ENCODE results near the gene KDM4C.
"Not testable (repeated sequence)": the region's sequence is repeated elsewhere in the genome, so short reads cannot be mapped to it uniquely, and the experiment has no call there.

The KDM4C gene

GRCh38 chr9:7008411-7008810 lies 250.6 kb downstream of the KDM4C start:
- TF ChIP-seq CTCF (IDR thresholded peaks at IDR 0.05; ENCODE audit: extremely low read depth, missing control alignments) = no peak

GRCh38 chr9:7009065-7009464 lies 251.3 kb downstream of the KDM4C start:
- TF ChIP-seq CTCF (IDR thresholded peaks at IDR 0.05; ENCODE audit: extremely low read depth, missing control alignments) = no peak
- DNase-seq (ENCODE audit: low spot score) = no peak

More at GRCh38 chr9:7008411-7008810, 250.6 kb downstream of the KDM4C start:
- DNase-seq (ENCODE audit: low spot score) = no peak

GRCh38 chr9:7011395-7012067 lies 253.8 kb downstream of the KDM4C start:
- DNase-seq (ENCODE audit: low spot score) = no peak
- TF ChIP-seq CTCF (IDR thresholded peaks at IDR 0.05; ENCODE audit: extremely low read depth, missing control alignments) = no peak

- no peak for DNase-seq (ENCODE audit: low spot score)
- no peak for TF ChIP-seq CTCF (IDR thresholded peaks at IDR 0.05; ENCODE audit: extremely low read depth, missing control alignments)
Observed at GRCh38 chr9:7027996-7028395, 270.2 kb downstream of the KDM4C start.

DNA sequence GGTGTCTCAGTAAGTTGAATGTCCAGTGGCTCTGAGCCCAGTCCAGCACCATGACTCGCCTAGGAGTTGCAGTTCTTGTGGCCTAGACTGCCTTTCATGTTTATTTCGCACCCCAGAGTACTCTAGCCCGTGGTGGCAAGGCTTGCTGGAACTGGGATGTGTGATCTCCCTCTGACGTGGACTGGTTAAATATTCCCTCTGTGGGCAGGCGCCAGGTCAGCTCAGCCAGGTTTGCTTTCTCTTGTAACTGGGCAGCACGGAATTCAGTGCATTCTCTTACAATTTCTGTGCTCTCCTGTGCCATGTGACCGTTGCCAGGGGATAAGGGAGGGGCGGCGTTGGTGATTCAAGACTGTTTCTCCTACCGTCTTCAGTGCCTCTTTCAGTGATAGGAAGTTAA lies 270.8 kb downstream of the KDM4C start:
- TF ChIP-seq CTCF (IDR thresholded peaks at IDR 0.05; ENCODE audit: extremely low read depth, missing control alignments) = no peak
- no peak for DNase-seq (ENCODE audit: low spot score)

- DNase-seq (ENCODE audit: low spot score) = not testable (repeated sequence)
Observed at GRCh38 chr9:7030943-7031342, 273.2 kb downstream of the KDM4C start.

DNA sequence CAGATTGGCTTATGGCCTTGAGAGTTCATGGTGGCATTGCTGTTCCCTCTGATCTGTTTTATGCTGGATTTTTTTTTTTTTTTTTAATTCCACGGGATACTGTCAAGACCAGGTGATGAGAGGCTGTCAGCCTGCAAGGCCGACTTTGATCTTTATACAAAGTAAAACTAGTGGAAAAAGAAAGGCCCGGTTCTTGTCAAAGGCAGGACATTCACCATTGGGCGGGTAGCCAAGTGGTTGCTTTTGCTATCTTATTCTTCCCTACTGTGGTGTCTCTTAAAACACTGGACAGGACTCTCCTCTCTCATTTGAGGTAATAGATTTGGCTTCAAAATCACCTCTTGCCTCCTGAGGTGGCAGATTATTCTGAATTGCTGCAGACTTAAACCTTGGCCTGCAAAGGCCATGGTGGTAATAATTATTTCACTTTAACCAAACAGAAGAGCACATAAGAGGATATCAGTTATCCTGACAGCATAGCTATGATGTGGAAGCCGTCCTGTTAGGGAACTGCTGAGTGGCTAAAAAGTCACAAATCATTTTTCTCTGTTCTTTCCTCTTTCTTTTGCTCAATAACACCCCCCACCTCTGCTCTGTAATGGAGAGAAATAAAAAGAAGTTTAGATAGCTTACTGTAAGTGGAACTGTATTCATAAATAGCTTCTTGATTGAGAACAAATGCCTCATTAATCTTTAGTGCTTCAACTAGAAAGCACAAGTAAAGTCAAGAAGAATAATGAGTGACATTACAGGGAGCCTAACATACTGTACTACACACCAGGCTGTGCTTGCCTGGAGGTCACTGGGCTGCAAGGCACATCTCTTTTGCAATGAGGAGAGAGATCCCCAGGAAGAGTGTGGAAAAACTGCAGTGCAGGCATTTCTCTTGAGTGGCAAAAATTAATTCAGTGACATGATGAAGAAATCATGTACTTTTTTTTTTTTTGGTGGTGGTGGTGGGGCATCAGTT lies 275.6 kb downstream of the KDM4C start:
- no peak for DNase-seq (ENCODE audit: low spot score)
- no peak for TF ChIP-seq CTCF (IDR thresholded peaks at IDR 0.05; ENCODE audit: extremely low read depth, missing control alignments)

Data from GM20000 (cell line).